ENCODE results near the gene SIK3. TPM values are rescaled to one million over a fixed set of nuclear protein-coding genes. Genes with fewer than 3 reads are reported as not detected.

SIK3 gene
- total and polyA plus RNA-seq, 8 donors = 11.1 to 27.3 (median 24.0) TPM

- H3K4me1 ChIP-seq = no peaks in the 10 kb centered on the region
- H3K27me3 ChIP-seq = no peaks in the 10 kb centered on the region
- DNase-seq = no peak
- no peak overlapping the region for H3K4me3 ChIP-seq
- TF ChIP-seq, protein P1, sequence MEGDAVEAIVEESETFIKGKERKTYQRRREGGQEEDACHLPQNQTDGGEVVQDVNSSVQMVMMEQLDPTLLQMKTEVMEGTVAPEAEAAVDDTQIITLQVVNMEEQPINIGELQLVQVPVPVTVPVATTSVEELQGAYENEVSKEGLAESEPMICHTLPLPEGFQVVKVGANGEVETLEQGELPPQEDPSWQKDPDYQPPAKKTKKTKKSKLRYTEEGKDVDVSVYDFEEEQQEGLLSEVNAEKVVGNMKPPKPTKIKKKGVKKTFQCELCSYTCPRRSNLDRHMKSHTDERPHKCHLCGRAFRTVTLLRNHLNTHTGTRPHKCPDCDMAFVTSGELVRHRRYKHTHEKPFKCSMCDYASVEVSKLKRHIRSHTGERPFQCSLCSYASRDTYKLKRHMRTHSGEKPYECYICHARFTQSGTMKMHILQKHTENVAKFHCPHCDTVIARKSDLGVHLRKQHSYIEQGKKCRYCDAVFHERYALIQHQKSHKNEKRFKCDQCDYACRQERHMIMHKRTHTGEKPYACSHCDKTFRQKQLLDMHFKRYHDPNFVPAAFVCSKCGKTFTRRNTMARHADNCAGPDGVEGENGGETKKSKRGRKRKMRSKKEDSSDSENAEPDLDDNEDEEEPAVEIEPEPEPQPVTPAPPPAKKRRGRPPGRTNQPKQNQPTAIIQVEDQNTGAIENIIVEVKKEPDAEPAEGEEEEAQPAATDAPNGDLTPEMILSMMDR (IDR thresholded peaks at IDR 0.05) = no peak
- 86 to 87% methylated on average over 8 of the region's 8 CpGs for WGBS, 2 donors
- no peaks in the 10 kb centered on the region for H3K9me3 ChIP-seq
- intact Hi-C loops (cut with DNase I) = loop anchor here in 2 of 3 donors (5.0 to 10.0 kb wide), 2 partner anchors 228 to 231 kb away; no protein-coding TSS in a partner anchor
- peaks cover 0 to 30% (median 5%) of the 10 kb centered on the region in 3 donors for H3K36me3 ChIP-seq
- H3K27ac ChIP-seq = no peak overlapping the region
- no peak for FAIRE-seq
- ATAC-seq = no peak
These were observed 221.6 kb downstream of the SIK3 start for GRCh38 chr11:116876656-116877055.

DNA sequence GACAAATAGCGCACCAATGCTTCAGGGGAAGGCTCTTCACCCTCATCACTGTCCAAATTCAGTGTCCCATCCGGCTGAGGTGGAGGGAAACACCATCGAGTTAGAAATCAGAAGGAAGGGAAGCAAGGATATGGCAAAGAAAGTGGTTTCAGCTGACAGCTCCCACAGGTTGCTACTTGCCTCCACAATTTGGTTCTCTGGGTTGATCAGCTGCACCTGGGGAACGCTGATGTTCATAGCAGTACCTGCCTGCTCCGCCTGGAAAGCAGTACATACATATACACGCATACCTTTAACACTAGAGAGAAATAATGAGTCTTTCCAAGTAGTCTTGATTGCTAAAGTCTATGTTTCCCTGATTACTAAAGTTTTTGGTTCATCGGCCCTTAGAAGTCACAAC, 223.0 kb downstream of the SIK3 start:
- 95% methylated on average over 7 of the region's 7 CpGs for WGBS, 2 donors
- intact Hi-C loops (cut with DNase I) = loop anchor here in 2 of 3 donors (5.0 to 10.0 kb wide), 2 partner anchors 230 to 232 kb away; no protein-coding TSS in a partner anchor
- Histone ChIP-seq H3K9me3 (no peaks in the 10 kb centered on the region), H3K4me3 (no peak overlapping the region), H3K4me1 (no peaks in the 10 kb centered on the region), H3K27ac (no peak overlapping the region), H3K36me3 (peaks cover 0 to 30% (median 5%) of the 10 kb centered on the region in 3 donors), H3K27me3 (no peaks in the 10 kb centered on the region)
- TF ChIP-seq, protein P1 (IDR thresholded peaks at IDR 0.05) = no peak
- ATAC-seq = no peak
- no peak for FAIRE-seq
- no peak for DNase-seq

DNA sequence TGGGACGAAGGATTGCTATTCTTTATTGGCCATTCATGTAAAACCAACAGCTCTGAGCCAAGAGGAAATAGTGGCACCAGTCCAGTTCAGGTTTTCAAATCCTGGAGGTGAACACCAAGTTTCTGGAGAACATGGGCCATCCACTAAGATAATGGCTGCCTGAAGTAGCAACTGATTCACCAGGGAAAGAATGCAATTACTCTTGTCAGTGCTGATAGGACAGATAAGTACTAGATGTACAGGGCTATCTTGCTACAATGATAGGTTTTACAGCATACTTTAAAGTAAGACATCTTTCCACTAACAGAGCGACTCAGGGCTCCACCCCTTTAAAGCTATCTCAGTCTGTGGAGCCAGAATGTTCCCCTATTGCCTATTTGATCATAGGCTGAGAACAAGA, 224.0 kb downstream of the SIK3 start:
- H3K36me3 ChIP-seq = peaks cover 4 to 40% (median 5%) of the 10 kb centered on the region in 3 donors
- no peak for ATAC-seq
- H3K27me3 ChIP-seq = no peaks in the 10 kb centered on the region
- TF ChIP-seq, protein P1 (IDR thresholded peaks at IDR 0.05) = no peak
- H3K9me3 ChIP-seq = no peaks in the 10 kb centered on the region
- H3K27ac ChIP-seq = no peak overlapping the region
- no peaks in the 10 kb centered on the region for H3K4me1 ChIP-seq
- WGBS, 2 donors = 75 to 78% methylated on average over 2 of the region's 2 CpGs
- H3K4me3 ChIP-seq = no peak overlapping the region
- no peak for FAIRE-seq
- DNase-seq = no peak
- intact Hi-C loops (cut with DNase I) = loop anchor here in 1 of 3 donors (10.0 kb wide), 1 partner anchor 231 kb away; no protein-coding TSS in a partner anchor

- H3K27me3 ChIP-seq = no peaks in the 10 kb centered on the region
These were observed 224.8 kb downstream of the SIK3 start for GRCh38 chr11:116873381-116873780.

DNA sequence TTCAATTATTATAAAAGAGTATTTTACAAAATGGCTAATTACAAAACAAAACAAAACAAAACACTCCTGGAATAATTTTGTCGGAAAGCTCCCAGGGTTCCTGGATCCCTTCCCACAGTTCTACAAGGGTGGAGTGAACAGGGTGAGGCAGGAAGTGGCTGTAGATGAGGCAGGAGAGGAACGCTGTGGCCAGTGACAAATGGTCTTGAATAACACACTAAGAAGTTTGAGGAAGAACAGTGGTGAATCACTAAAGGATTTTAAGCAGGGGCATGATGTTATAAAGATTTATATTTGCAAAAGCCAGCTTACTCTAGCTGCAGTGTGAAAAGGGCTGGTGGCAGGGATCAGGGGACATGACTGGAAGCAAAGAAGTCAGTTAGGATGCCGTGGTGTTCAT, 227.0 kb downstream of the SIK3 start:
- no peak overlapping the region for H3K4me3 ChIP-seq
- FAIRE-seq (no peak), DNase-seq (no peak), ATAC-seq (no peak)
- H3K9me3 ChIP-seq = no peaks in the 10 kb centered on the region
- H3K27me3 ChIP-seq = no peaks in the 10 kb centered on the region
- peaks cover 4 to 64% (median 19%) of the 10 kb centered on the region in 3 donors for H3K36me3 ChIP-seq
- H3K4me1 ChIP-seq = no peaks in the 10 kb centered on the region
- intact Hi-C loops (cut with DNase I) = loop anchor here in 1 of 3 donors (10.0 kb wide), 1 partner anchor 234 kb away; no protein-coding TSS in a partner anchor
- WGBS, 2 donors = 72 to 81% methylated on average over 3 of the region's 3 CpGs
- TF ChIP-seq, protein P1 (IDR thresholded peaks at IDR 0.05) = no peak
- no peak overlapping the region for H3K27ac ChIP-seq

More at GRCh38 chr11:116873381-116873780, 224.8 kb downstream of the SIK3 start:
- Histone ChIP-seq H3K27ac (no peak overlapping the region), H3K4me3 (no peak overlapping the region), H3K36me3 (peaks cover 4 to 45% (median 5%) of the 10 kb centered on the region in 3 donors), H3K4me1 (no peaks in the 10 kb centered on the region), H3K9me3 (no peaks in the 10 kb centered on the region)
- FAIRE-seq (no peak), DNase-seq (no peak), ATAC-seq (no peak)
- intact Hi-C loops (cut with DNase I) = loop anchor here in 1 of 3 donors (10.0 kb wide), 1 partner anchor 231 kb away; no protein-coding TSS in a partner anchor
- TF ChIP-seq, protein P1 (IDR thresholded peaks at IDR 0.05) = no peak
- 94 to 97% methylated on average over 11 of the region's 11 CpGs for WGBS, 2 donors
